Astrocyte of the cerebellum (primary cell): ENCODE results near the gene KRTAP6-3.

Experiments used
- DNase-seq: peaks from one replicate; pipeline ENCODE4 v3.0.0-alpha.2; 2011; ENCODE audit warnings: low read depth
- H3K4me3 ChIP-seq: 2 replicates; pipeline ENCODE4 v1.5.1; 2011; ENCODE audit warnings: mild to moderate bottlenecking, low read depth, low read length, moderate library complexity
- in situ Hi-C: cut with HindIII; loops from 2 replicates; pipeline ENCODE4 v1.10.0; 2017; ENCODE audit warnings: low sequenced_read_pairs
- TF ChIP-seq, protein P1 (sequence below): IDR thresholded peaks from 2 replicates; pipeline ENCODE4 v1.5.1; 2012; ENCODE audit warnings: low read length, low read depth, moderate library complexity, mild to moderate bottlenecking; ENCODE audit errors: missing control alignments

Gene KRTAP6-3

DNA sequence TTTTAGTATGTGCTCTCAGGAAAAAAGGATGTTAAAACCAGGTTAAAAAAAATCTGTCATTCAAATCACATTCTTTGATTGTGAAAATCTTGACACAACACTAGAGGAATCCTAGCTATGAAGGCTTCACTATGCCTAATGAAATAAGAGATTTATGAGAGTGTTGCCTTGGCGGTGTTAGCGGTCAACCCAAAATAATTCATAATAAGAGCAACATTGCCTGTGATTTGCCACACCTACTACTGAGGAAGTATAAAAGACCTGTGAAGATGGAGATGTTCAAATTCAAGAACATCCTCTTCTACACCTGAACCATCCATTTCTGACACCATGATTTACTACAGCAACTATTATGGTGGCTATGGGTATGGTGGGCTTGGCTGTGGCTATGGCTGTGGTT is 23.9 kb downstream of the KRTAP6-3 start, which contains the start of gene KRTAP20-1:
Gene KRTAP20-1, plus strand, starts transcription at position 301 of the 400 bp plus-strand sequence. Its CDS starts 30 bp downstream, at position 331.
- no peak within 1 kb of the TSS for H3K4me3 ChIP-seq
- DNase-seq, result no peak
- in situ Hi-C loops, result no loop called here
- TF ChIP-seq, protein P1, sequence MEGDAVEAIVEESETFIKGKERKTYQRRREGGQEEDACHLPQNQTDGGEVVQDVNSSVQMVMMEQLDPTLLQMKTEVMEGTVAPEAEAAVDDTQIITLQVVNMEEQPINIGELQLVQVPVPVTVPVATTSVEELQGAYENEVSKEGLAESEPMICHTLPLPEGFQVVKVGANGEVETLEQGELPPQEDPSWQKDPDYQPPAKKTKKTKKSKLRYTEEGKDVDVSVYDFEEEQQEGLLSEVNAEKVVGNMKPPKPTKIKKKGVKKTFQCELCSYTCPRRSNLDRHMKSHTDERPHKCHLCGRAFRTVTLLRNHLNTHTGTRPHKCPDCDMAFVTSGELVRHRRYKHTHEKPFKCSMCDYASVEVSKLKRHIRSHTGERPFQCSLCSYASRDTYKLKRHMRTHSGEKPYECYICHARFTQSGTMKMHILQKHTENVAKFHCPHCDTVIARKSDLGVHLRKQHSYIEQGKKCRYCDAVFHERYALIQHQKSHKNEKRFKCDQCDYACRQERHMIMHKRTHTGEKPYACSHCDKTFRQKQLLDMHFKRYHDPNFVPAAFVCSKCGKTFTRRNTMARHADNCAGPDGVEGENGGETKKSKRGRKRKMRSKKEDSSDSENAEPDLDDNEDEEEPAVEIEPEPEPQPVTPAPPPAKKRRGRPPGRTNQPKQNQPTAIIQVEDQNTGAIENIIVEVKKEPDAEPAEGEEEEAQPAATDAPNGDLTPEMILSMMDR, result no peak

DNA sequence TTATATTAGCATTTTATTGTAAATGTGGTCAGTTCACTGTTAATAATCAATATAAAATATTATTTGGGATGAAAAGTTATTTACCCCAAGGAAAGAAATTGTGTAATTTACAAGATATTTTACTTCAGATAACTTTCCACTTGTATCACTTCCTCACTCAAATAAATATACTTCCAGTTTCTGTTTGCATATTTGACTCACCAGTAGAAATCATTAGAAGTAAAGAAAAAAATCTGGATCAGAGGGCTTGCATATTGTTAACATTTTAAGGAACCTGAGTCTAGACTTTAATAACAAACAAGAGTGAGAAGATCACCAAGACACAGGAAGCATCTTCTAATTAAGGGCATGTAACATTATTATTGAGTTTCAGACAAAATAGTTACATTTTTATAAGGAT is 27.8 kb downstream of the KRTAP6-3 start:
- TF ChIP-seq, protein P1, result no peak
- no peak for DNase-seq
- in situ Hi-C loops, result no loop called here
- no peak overlapping the region for H3K4me3 ChIP-seq

DNA sequence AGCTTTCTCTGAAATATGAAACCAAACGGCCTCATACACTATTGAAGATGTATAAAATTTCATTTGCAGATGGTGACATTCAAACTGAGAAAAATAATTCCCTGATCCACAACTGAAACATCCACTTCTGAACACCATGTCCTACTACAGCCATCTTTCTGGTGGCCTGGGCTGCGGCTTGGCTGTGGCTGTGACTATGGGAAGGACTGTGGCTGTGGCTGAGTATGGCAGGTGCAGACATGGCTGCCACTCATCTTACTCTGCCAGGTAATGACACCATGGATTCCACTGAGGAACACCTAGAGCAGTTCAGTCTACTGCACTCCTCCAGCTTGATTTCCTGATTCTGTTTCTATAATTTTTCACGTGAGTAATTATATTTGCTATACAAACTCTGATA is 28.3 kb downstream of the KRTAP6-3 start, which contains the start of gene KRTAP20-4:
Gene KRTAP20-4, plus strand, starts transcription at position 106 of the 400 bp plus-strand sequence.
- in situ Hi-C loops, result no loop called here
- no peak within 1 kb of the TSS for H3K4me3 ChIP-seq
- DNase-seq, result no peak
- TF ChIP-seq, protein P1, result no peak

DNA sequence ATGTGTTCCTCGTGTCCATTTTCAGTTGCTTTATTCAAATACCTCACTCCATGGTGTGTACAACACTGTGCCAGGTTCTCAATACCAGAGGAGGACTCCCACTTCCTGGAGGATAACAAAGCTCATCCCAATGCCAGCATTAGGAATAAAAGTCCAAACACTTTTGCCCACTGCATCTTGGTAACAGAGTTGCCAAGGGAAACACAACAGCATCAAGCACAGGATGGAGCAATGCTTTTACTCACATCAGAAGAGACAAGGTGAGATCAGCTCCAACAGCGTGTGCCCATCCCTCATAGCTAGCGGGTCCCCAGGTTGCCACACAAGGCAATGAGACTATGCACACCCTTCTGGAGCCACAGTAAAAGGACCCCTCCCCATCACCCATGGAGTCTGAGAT is 31.1 kb downstream of the KRTAP6-3 start:
- DNase-seq, result no peak
- no peak overlapping the region for H3K4me3 ChIP-seq
- in situ Hi-C loops, result no loop called here
- TF ChIP-seq, protein P1, result no peak

DNA sequence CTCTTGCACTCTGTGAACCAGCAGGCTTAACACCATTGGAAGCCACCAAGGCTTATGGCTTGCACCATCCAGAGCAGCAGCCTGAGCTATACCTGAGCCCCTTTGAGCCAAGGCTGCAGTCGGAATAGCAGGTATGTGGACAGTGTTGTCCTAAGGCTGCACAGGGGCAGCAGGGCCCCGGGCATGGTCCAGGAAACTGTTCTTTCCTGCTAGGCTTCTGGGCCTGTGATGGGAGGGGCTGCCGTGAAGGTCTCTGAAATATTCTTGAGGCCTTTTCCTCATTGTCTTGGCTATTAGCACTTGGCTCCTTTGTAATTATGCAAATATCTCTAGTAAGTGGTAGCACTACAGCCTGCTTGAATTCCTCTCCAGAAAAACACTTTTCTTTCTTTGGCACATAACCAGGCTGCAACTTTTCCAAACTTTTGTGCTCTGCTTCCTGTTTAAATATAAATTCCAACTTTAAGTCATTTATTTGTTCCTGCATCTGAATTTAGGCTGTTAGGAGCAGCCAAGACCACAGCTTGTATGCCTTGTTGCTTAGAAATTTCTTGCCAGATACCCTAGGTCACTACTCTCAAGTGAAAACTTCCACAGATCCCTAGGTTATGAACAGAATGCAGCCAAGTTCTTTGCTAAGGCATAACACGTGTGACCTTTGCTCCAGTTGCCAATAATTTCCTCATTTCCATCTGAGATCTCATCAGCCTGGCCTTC is 33.4 kb downstream of the KRTAP6-3 start:
- no peak for DNase-seq
- in situ Hi-C loops, result no loop called here
- TF ChIP-seq, protein P1, result no peak
- H3K4me3 ChIP-seq, result no peak overlapping the region

DNA sequence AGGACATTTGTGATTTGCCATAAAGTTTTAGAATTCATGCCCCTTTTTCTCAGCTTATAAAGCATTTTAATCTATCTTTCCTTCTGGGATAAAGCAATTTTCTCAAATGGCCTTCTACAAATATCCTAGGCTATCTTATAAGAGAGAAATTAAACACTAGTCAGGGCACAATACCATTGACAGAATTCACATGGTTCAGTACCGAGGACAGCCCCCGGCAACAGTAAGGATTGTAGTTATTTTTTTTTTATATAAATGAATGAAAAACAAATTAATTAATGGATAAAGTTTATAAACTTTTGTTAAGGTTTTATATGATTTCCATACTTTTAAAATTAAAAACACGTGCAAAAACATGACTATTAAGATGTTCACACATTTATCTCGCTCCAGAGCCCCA is 35.9 kb downstream of the KRTAP6-3 start:
- in situ Hi-C loops, result no loop called here
- TF ChIP-seq, protein P1, result no peak
- DNase-seq, result no peak
- no peak overlapping the region for H3K4me3 ChIP-seq

DNA sequence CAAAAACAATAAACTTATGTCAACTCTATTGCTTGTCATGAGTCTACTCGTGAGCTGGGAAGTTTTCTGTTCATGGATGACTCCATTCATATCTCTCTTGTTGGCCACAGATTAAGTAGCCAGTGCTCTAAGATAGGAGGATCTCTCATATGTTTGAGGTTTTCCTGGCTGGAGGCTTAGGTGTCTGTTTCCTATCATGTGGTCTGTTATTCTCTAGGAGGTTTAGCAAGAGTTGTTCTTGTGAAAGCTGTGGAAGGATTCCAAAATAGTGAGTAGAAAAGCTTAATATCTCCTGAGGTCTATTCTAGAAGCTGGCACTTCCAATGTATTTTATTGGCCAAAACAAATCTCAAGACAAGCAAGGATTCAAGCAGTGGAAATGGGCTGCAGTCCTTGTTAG is 37.0 kb downstream of the KRTAP6-3 start:
- TF ChIP-seq, protein P1, result no peak
- H3K4me3 ChIP-seq, result no peak overlapping the region
- in situ Hi-C loops, result no loop called here
- no peak for DNase-seq
